Medulla oblongata (tissue), 1 donor: ENCODE data around the gene ST7.

Experiments used
- DNase-seq: peaks from one replicate; pipeline ENCODE4 v3.0.0-alpha.2; 2015; ENCODE audit errors: extremely low spot score

Gene ST7

GRCh38 chr7:117190746-117191435 is 237.6 kb downstream of the ST7 start:
- no peak for DNase-seq

- DNase-seq: no peak
Measured at GRCh38 chr7:117192108-117192507, 238.8 kb downstream of the ST7 start.

GRCh38 chr7:117193564-117193963 is 240.3 kb downstream of the ST7 start:
- DNase-seq: no peak

- DNase-seq: no peak
Measured at GRCh38 chr7:117194445-117194844, 241.1 kb downstream of the ST7 start.

- DNase-seq: no peak
Measured at GRCh38 chr7:117195361-117196029, 242.2 kb downstream of the ST7 start.

GRCh38 chr7:117200132-117200531 is 246.8 kb downstream of the ST7 start:
- DNase-seq: no peak

- DNase-seq: no peak
Measured at GRCh38 chr7:117200786-117201458, 247.6 kb downstream of the ST7 start.

- no peak for DNase-seq
Measured at GRCh38 chr7:117202511-117202910, 249.2 kb downstream of the ST7 start.

GRCh38 chr7:117203205-117203604 is 249.9 kb downstream of the ST7 start:
- DNase-seq: no peak

GRCh38 chr7:117205873-117206272 is 252.6 kb downstream of the ST7 start:
- no peak for DNase-seq

GRCh38 chr7:117208257-117208656 is 255.0 kb downstream of the ST7 start:
- DNase-seq: no peak

- DNase-seq: no peak
Measured at GRCh38 chr7:117210397-117210796, 257.1 kb downstream of the ST7 start.

- no peak for DNase-seq
Measured at GRCh38 chr7:117210908-117211307, 257.6 kb downstream of the ST7 start.

- DNase-seq: no peak
Measured at GRCh38 chr7:117211614-117212013, 258.3 kb downstream of the ST7 start.

GRCh38 chr7:117212969-117213877 is 259.9 kb downstream of the ST7 start:
- peak; percentile 68 for DNase-seq

- no peak for DNase-seq
Measured at GRCh38 chr7:117216010-117216409, 262.7 kb downstream of the ST7 start.

GRCh38 chr7:117216436-117217069 is 263.3 kb downstream of the ST7 start:
- DNase-seq: no peak

GRCh38 chr7:117217106-117218035 is 264.1 kb downstream of the ST7 start:
- no peak for DNase-seq

- no peak for DNase-seq
Measured at GRCh38 chr7:117218700-117219099, 265.4 kb downstream of the ST7 start.

GRCh38 chr7:117219485-117219884 is 266.2 kb downstream of the ST7 start:
- no peak for DNase-seq
